HepG2 (cell line): ENCODE results near the gene LRRIQ4. TPM values are rescaled to one million over a fixed set of nuclear protein-coding genes. Genes with fewer than 3 reads are reported as not detected.

Source experiments
- ATAC-seq: fragments of 200-7000 bp; cut with Tn5 transposase; 3 replicates; pipeline ENCODE4 v1.9.1; 2020; ENCODE audit warnings: mild to moderate bottlenecking, moderate library complexity
- BruUV-seq: library from RNA; stranded (reverse); fragments of 400-500 nt; replicated peaks from 2 replicates; lab custom pipeline; 2021; lab: Mats Ljungman, UMichigan
- CTCF ChIA-PET: fragments of 300-600 bp; formaldehyde crosslinking; extraction: SDS; loops from one replicate; lab custom pipeline; 2021; ENCODE audit warnings: low total read pairs, inconsistent platforms, low intra/inter-chr PET ratio; lab: Yijun Ruan, JAX
- POLR2A ChIA-PET: fragments of 350-600 bp; sonication (Branson Sonifier 250); formaldehyde crosslinking; loops from one replicate; lab custom pipeline; 2020; ENCODE audit warnings: antibody characterized with exemption, inconsistent platforms; lab: Yijun Ruan, JAX
- DNase-seq: peaks from one replicate; pipeline ENCODE4 v3.0.0-alpha.2; 2015; ENCODE audit warnings: low spot score
- FAIRE-seq: peaks from 3 replicates; lab custom pipeline; 2011; peaks lifted over from hg19 to GRCh38; lab: Jason Lieb, UNC
- H2AFZ ChIP-seq: one replicate; pipeline ENCODE4 v1.6.1; 2011; ENCODE audit warnings: low read length, inconsistent platforms
- H3K27ac ChIP-seq: fragments of 300-600 bp; 3 replicates; pipeline ENCODE4 v1.8.0; 2011; ENCODE audit warnings: mixed run types, mild to moderate bottlenecking, mixed read lengths, low read length, inconsistent platforms; ENCODE audit not compliant: insufficient read depth; ENCODE audit errors: extremely low read length
- H3K27me3 ChIP-seq, 2 experiments: fragments of 200-600 bp in 1 of 2; 2 replicates in 1 of 2; 3 replicates in 1 of 2; pipeline versions ENCODE4 v1.6.0 to v1.8.0; 2011; ENCODE audit warnings: low read length in 2 of 2, mild to moderate bottlenecking in 2 of 2, moderate library complexity in 2 of 2, inconsistent platforms in 1 of 2; ENCODE audit not compliant: insufficient read depth in 2 of 2, control insufficient read depth in 1 of 2
- H3K36me3 ChIP-seq, 2 experiments: fragments of 200-600 bp in 1 of 2; replicated peaks in 1 of 2; 2 replicates in 1 of 2; 3 replicates in 1 of 2; pipeline versions ENCODE4 v1.5.1 to v1.8.0; 2011; ENCODE audit warnings: low read length in 2 of 2, inconsistent platforms in 1 of 2; ENCODE audit not compliant: insufficient read depth in 2 of 2, control insufficient read depth in 1 of 2
- H3K4me1 ChIP-seq: 2 replicates; pipeline ENCODE4 v1.5.1; 2012; ENCODE audit warnings: low read length, inconsistent platforms; ENCODE audit not compliant: insufficient read depth
- H3K4me2 ChIP-seq: 2 replicates; pipeline ENCODE4 v1.6.0; 2011; ENCODE audit warnings: low read depth, low read length, inconsistent platforms
- H3K4me3 ChIP-seq, 3 experiments: fragments of 200-600 bp in 1 of 3; sonication (generic), shearing (Covaris generic) in 1 of 3; replicated peaks in 1 of 3; 2 replicates each; pipeline ENCODE4 v1.5.1; 2011 to 2016; ENCODE audit warnings: low read length in 3 of 3, inconsistent platforms in 2 of 3, low read depth in 2 of 3, mild to moderate bottlenecking in 2 of 3, control low read depth in 1 of 3, mixed read lengths in 1 of 3; ENCODE audit not compliant: insufficient read depth in 1 of 3
- H3K79me2 ChIP-seq: one replicate; pipeline ENCODE4 v1.6.1; 2011; ENCODE audit warnings: low read length, inconsistent platforms; ENCODE audit not compliant: insufficient read depth
- H3K9ac ChIP-seq: 2 replicates; pipeline ENCODE4 v1.6.0; 2011; ENCODE audit warnings: mild to moderate bottlenecking, low read depth, low read length, inconsistent platforms; ENCODE audit not compliant: insufficient read depth
- H3K9me3 ChIP-seq: 2 replicates; pipeline ENCODE4 v1.5.1; 2012; ENCODE audit warnings: mild to moderate bottlenecking, low read length
- H4K20me1 ChIP-seq: 2 replicates; pipeline ENCODE4 v1.6.0; 2011; ENCODE audit warnings: inconsistent platforms, mild to moderate bottlenecking, low read length, moderate library complexity; ENCODE audit not compliant: insufficient read depth
- DNMT1 ChIP-seq: sonication (generic); formaldehyde crosslinking; IDR thresholded peaks from 2 replicates; pipeline ENCODE4 v1.5.1; 2020; ENCODE audit warnings: mild to moderate bottlenecking, missing genetic modification reagents
- FOXO4 ChIP-seq: sonication (generic); formaldehyde crosslinking; conservative IDR thresholded peaks from 2 replicates; pipeline ENCODE4 v1.8.1; 2023; ENCODE audit warnings: missing genetic modification reagents
- KLF16 ChIP-seq, 2 experiments: sonication (generic) in 1 of 2; formaldehyde crosslinking in 1 of 2; IDR thresholded peaks; 2 replicates each; pipeline versions ENCODE4 v1.6.1 to v1.8.0; 2016 to 2023; ENCODE audit warnings: missing genetic modification reagents in 2 of 2, missing compliant biosample characterization in 1 of 2
- MXD1 ChIP-seq: sonication (generic); formaldehyde crosslinking; IDR thresholded peaks from 2 replicates; pipeline ENCODE4 v1.4.0; 2020; ENCODE audit warnings: mild to moderate bottlenecking, missing genetic modification reagents
- NFKB2 ChIP-seq: sonication (generic); formaldehyde crosslinking; IDR thresholded peaks from 2 replicates; pipeline ENCODE4 v1.4.0; 2020; ENCODE audit warnings: missing genetic modification reagents, borderline replicate concordance
- NFKBIZ ChIP-seq: IDR thresholded peaks from 2 replicates; pipeline ENCODE4 v1.6.1; 2018; ENCODE audit warnings: missing genetic modification reagents, missing compliant biosample characterization
- ONECUT2 ChIP-seq: sonication (generic); formaldehyde crosslinking; IDR thresholded peaks from 2 replicates; pipeline ENCODE4 v1.4.0; 2020; ENCODE audit warnings: missing genetic modification reagents
- PRPF4 ChIP-seq: fragments of 200-400 bp; formaldehyde crosslinking; IDR thresholded peaks from 2 replicates; pipeline ENCODE4 v1.6.1; 2016; ENCODE audit warnings: low read length, low read depth; ENCODE audit not compliant: poor library complexity, severe bottlenecking
- RBM22 ChIP-seq: fragments of 200-400 bp; formaldehyde crosslinking; optimal IDR thresholded peaks from 2 replicates; pipeline ENCODE3; 2017; ENCODE audit warnings: mild to moderate bottlenecking, low read length, moderate library complexity
- ZNF546 ChIP-seq: sonication (generic); formaldehyde crosslinking; conservative IDR thresholded peaks from 2 replicates; pipeline ENCODE4 v1.8.1; 2023; ENCODE audit warnings: mild to moderate bottlenecking, missing genetic modification reagents
- ZNF782 ChIP-seq: sonication (generic); formaldehyde crosslinking; IDR thresholded peaks from 2 replicates; pipeline ENCODE4 v1.4.0; 2020; ENCODE audit warnings: missing genetic modification reagents, mild to moderate bottlenecking, borderline replicate concordance
- WGBS: methylation state at CpG from one replicate; pipeline ENCODE4 v1.1.6; 2017; ENCODE audit warnings: low lambda C conversion rate; 5-methylcytosine and 5-hydroxymethylcytosine counted together
- in situ Hi-C: cut with HindIII; loops from 2 replicates; pipeline ENCODE4 v1.10.0; 2017; ENCODE audit warnings: low pct_unique_long_range_greater_than_20kb; ENCODE audit not compliant: extremely low pct_ligation_motif_present
- intact Hi-C: fragments of 100-400 bp; cut with micrococcal nuclease; formaldehyde crosslinking; loops from one replicate; pipeline ENCODE4 v1.10.0; 2022; ENCODE audit not compliant: unreplicated experiment
- polyA plus RNA-seq, 8 experiments: library from polyadenylated mRNA; depleted of rRNA in 3 of 8; stranded (reverse) in 7 of 8; unstranded in 1 of 8; fragments of >200 nt; fragmentation: Illumina TruSeq in 4 of 8; extraction: Trizol in 4 of 8; gene quantifications; 2 replicates each; pipeline versions ENCODE4 v1.2.1 to v1.2.3, GENCODE V29; 2011 to 2016; ENCODE audit warnings: low read depth in 4 of 8, missing spikeins in 1 of 8, mixed read lengths in 1 of 8; ENCODE audit not compliant: insufficient read depth in 1 of 8
- total RNA-seq, 5 experiments: library from RNA; depleted of rRNA; stranded (reverse); fragments of >200 nt; fragmentation: Illumina TruSeq; extraction: Trizol; gene quantifications; 2 replicates each; pipeline ENCODE4 v1.2.3, GENCODE V29; 2016; ENCODE audit warnings: low read depth in 1 of 5
- TF ChIP-seq, protein P1 (sequence below): sonication (generic); formaldehyde crosslinking; IDR thresholded peaks from 2 replicates; pipeline ENCODE4 v1.4.0; 2020; ENCODE audit warnings: missing genetic modification reagents
- TF ChIP-seq, protein P2 (sequence below): sonication (generic); formaldehyde crosslinking; IDR thresholded peaks from 2 replicates; pipeline ENCODE4 v1.4.0; 2020; ENCODE audit warnings: missing genetic modification reagents

Gene LRRIQ4
- total and polyA plus RNA-seq, 2 of the 13 experiments (the other 11 are each of a cell fraction or from before 2014, with no cell fraction given), result not detected

GRCh38 chr3:169871129-169871886, 58.6 kb downstream of the LRRIQ4 start:
- no peak for FAIRE-seq
- DNase-seq, result no peak
- Histone ChIP-seq H3K27ac (no peak overlapping the region), H3K9me3 (no peaks in the 10 kb centered on the region)
- ATAC-seq, result no peak
- CTCF ChIA-PET, result no interaction called here
- TF ChIP-seq, protein P1, sequence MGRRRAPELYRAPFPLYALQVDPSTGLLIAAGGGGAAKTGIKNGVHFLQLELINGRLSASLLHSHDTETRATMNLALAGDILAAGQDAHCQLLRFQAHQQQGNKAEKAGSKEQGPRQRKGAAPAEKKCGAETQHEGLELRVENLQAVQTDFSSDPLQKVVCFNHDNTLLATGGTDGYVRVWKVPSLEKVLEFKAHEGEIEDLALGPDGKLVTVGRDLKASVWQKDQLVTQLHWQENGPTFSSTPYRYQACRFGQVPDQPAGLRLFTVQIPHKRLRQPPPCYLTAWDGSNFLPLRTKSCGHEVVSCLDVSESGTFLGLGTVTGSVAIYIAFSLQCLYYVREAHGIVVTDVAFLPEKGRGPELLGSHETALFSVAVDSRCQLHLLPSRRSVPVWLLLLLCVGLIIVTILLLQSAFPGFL, result no peak
- no peak for TF ChIP-seq ONECUT2 (CRISPR knock-in tag)
- no peak for TF ChIP-seq ZNF546
- TF ChIP-seq NFKB2, result no peak
- TF ChIP-seq MXD1 (CRISPR knock-in tag), result no peak
- no peak for TF ChIP-seq NFKBIZ
- no peak for TF ChIP-seq RBM22
- no peak for TF ChIP-seq ZNF782 (CRISPR knock-in tag)
- no peak for TF ChIP-seq KLF16 (CRISPR knock-in tag; IDR thresholded peaks at IDR 0.05)
- no peak for TF ChIP-seq FOXO4 (CRISPR knock-in tag)
- TF ChIP-seq PRPF4, result no peak
- TF ChIP-seq DNMT1, result no peak
- TF ChIP-seq, protein P2, sequence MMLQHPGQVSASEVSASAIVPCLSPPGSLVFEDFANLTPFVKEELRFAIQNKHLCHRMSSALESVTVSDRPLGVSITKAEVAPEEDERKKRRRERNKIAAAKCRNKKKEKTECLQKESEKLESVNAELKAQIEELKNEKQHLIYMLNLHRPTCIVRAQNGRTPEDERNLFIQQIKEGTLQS, result no peak
- TF ChIP-seq, all 625 proteins: peak for 0
- no peaks in the 10 kb centered on the region for H4K20me1 ChIP-seq
- no peak overlapping the region for H2AFZ ChIP-seq
- POLR2A ChIA-PET, result no interaction called here
- peaks cover 12% of the 10 kb centered on the region for H3K4me1 ChIP-seq
- WGBS, result 29% methylated on average over 2 of the region's 2 CpGs
- H3K36me3 ChIP-seq, result no peaks in the 10 kb centered on the region
- no peak overlapping the region for H3K9ac ChIP-seq
- no peak overlapping the region for H3K4me2 ChIP-seq
- no peaks in the 10 kb centered on the region for H3K79me2 ChIP-seq
- in situ Hi-C loops (no loop called here), intact Hi-C loops (no loop called here)
- no peak overlapping the region for H3K4me3 ChIP-seq
- no peaks in the 10 kb centered on the region; a peak in 1 of 5 replicates for H3K27me3 ChIP-seq
- no TSS peak for BruUV-seq
